Keratinocyte (primary cell): ENCODE data around the gene INPP4B. TPM values are rescaled to one million over a fixed set of nuclear protein-coding genes. Genes with fewer than 3 reads are reported as not detected.

Source experiments
- DNase-seq: peaks from one replicate; pipeline ENCODE4 v3.0.0-alpha.2; 2011; ENCODE audit warnings: low read depth, missing footprints, low spot score
- FAIRE-seq: peaks from 2 replicates; lab custom pipeline; 2011; peaks lifted over from hg19 to GRCh38; lab: Jason Lieb, UNC
- H2AFZ ChIP-seq: 2 replicates; pipeline ENCODE4 v1.6.0; 2012; ENCODE audit warnings: low read length, control low read depth, inconsistent platforms; ENCODE audit not compliant: control insufficient read depth
- H3K27ac ChIP-seq: 2 replicates; pipeline ENCODE4 v1.5.1; 2011; ENCODE audit warnings: low read length; ENCODE audit not compliant: control insufficient read depth, insufficient read depth
- H3K27me3 ChIP-seq: 3 replicates; pipeline ENCODE4 v1.6.0; 2011; ENCODE audit warnings: low read length; ENCODE audit not compliant: control insufficient read depth, insufficient read depth; ENCODE audit errors: extremely low read depth
- H3K36me3 ChIP-seq, 2 experiments: 2 replicates in 1 of 2; 3 replicates in 1 of 2; pipeline ENCODE4 v1.5.1; 2011; ENCODE audit warnings: low read length in 2 of 2, mild to moderate bottlenecking in 1 of 2; ENCODE audit not compliant: control insufficient read depth in 2 of 2, insufficient read depth in 2 of 2; ENCODE audit errors: extremely low read depth in 1 of 2
- H3K4me1 ChIP-seq: 3 replicates; pipeline ENCODE4 v1.5.1; 2011; ENCODE audit warnings: low read length; ENCODE audit not compliant: control insufficient read depth, insufficient read depth; ENCODE audit errors: extremely low read depth
- H3K4me2 ChIP-seq: 3 replicates; pipeline ENCODE4 v1.6.0; 2011; ENCODE audit warnings: low read depth, low read length; ENCODE audit not compliant: control insufficient read depth, insufficient read depth; ENCODE audit errors: extremely low read depth
- H3K4me3 ChIP-seq, 3 experiments: fragments of 200-600 bp in 1 of 3; sonication (generic) in 1 of 3; 2 replicates in 2 of 3; 3 replicates in 1 of 3; pipeline ENCODE4 v1.5.1; 2011 to 2016; ENCODE audit warnings: low read length in 3 of 3, mild to moderate bottlenecking in 3 of 3, control low read depth in 2 of 3, inconsistent platforms in 1 of 3, low read depth in 1 of 3, mixed read lengths in 1 of 3, mixed run types in 1 of 3, moderate library complexity in 1 of 3; ENCODE audit not compliant: control insufficient read depth in 2 of 3, insufficient read depth in 2 of 3; ENCODE audit errors: extremely low read depth in 1 of 3
- H3K79me2 ChIP-seq: 2 replicates; pipeline ENCODE4 v1.6.0; 2012; ENCODE audit warnings: low read length; ENCODE audit not compliant: control insufficient read depth, insufficient read depth
- H3K9ac ChIP-seq: 3 replicates; pipeline ENCODE4 v1.6.0; 2011; ENCODE audit warnings: low read length; ENCODE audit not compliant: control insufficient read depth, insufficient read depth; ENCODE audit errors: extremely low read depth
- H3K9me1 ChIP-seq: 3 replicates; pipeline ENCODE4 v1.6.0; 2011; ENCODE audit warnings: low read length; ENCODE audit not compliant: control insufficient read depth, insufficient read depth; ENCODE audit errors: extremely low read depth
- H3K9me3 ChIP-seq: 2 replicates; pipeline ENCODE4 v1.5.1; 2012; ENCODE audit warnings: low read depth, low read length; ENCODE audit not compliant: control insufficient read depth
- H4K20me1 ChIP-seq: 3 replicates; pipeline ENCODE4 v1.6.0; 2011; ENCODE audit warnings: low read length; ENCODE audit not compliant: control insufficient read depth, insufficient read depth; ENCODE audit errors: extremely low read depth
- CTCF ChIP-seq, 3 experiments: IDR thresholded peaks in 1 of 3; conservative IDR thresholded peaks in 1 of 3; optimal IDR thresholded peaks in 1 of 3; 2 replicates in 2 of 3; 3 replicates in 1 of 3; pipeline versions ENCODE3 to v1.5.1; 2011; ENCODE audit warnings: low read length in 3 of 3, mild to moderate bottlenecking in 3 of 3, moderate library complexity in 2 of 3, control low read depth in 1 of 3, inconsistent platforms in 1 of 3; ENCODE audit not compliant: insufficient read depth in 2 of 3; ENCODE audit errors: extremely low read depth in 1 of 3
- EZH2 ChIP-seq: IDR thresholded peaks from one replicate; pipeline ENCODE4 v1.6.1; 2012; ENCODE audit warnings: inconsistent platforms, mild to moderate bottlenecking, low read length, moderate library complexity
- dilution Hi-C: fragments of 300-500 bp; cut with MboI; formaldehyde crosslinking; loops from one replicate; pipeline ENCODE4 v1.7.0; 2020; ENCODE audit warnings: low sequenced_read_pairs; ENCODE audit not compliant: extremely low pct_ligation_motif_present
- polyA plus RNA-seq, 5 experiments: library from polyadenylated mRNA; depleted of rRNA in 3 of 5; stranded (reverse) in 3 of 5; stranded (forward) in 1 of 5; unstranded in 1 of 5; fragments of >200 nt; gene quantifications; 1 replicate in 1 of 5; 2 replicates in 3 of 5; 3 replicates in 1 of 5; pipeline versions ENCODE4 v1.2.1 to v1.2.3, GENCODE V29; 2011 to 2012; ENCODE audit warnings: missing spikeins in 2 of 5, low read depth in 1 of 5, low replicate concordance in 1 of 5

INPP4B gene
- polyA plus RNA-seq, 1 donor (not counting 4 experiments of a cell fraction or from before 2014, with no cell fraction given), result 50.2 TPM

DNA sequence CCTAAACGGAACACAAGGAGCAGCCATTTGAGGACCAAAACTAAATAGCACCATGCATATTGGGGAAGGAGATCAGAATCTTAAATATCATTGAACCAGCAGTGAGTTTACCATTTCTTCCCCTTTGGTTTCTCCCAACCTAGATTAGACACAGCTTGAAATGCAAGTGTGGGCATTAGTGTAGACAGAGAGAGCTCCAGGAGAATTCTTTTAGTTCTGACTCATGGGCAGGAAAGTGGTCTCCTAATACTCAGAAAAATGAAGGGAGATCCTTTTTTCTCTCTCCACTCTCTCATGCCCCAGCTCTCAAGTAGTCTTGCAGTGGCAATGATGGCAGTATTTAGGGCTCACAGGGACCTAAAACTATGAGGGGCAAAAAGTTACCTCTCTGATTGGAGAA, 567.9 kb downstream of the INPP4B start:
- FAIRE-seq (no peak), DNase-seq (no peak)
- Histone ChIP-seq H3K9ac (no peak overlapping the region), H2AFZ (no peak overlapping the region), H3K27ac (no peak overlapping the region), H3K79me2 (peaks cover 46% of the 10 kb centered on the region), H3K4me3 (no peak overlapping the region), H3K27me3 (no peaks in the 10 kb centered on the region), H3K4me2 (no peak overlapping the region), H3K9me3 (no peaks in the 10 kb centered on the region), H3K36me3 (no peaks in the 10 kb centered on the region), H4K20me1 (peaks cover 6% of the 10 kb centered on the region), H3K4me1 (peaks cover 38% of the 10 kb centered on the region), H3K9me1 (peaks cover 3% of the 10 kb centered on the region)
- TF ChIP-seq EZH2, result no peak
- no peak for TF ChIP-seq CTCF (optimal IDR thresholded peaks at IDR 0.05 in 1 of 3, IDR thresholded peaks at IDR 0.05 in 1 of 3, conservative IDR thresholded peaks at IDR 0.05 in 1 of 3; ENCODE audit: extremely low read depth in 1 of 3, insufficient read depth in 2 of 3, low read length in 3 of 3)
- dilution Hi-C loops, result no loop called here

DNA sequence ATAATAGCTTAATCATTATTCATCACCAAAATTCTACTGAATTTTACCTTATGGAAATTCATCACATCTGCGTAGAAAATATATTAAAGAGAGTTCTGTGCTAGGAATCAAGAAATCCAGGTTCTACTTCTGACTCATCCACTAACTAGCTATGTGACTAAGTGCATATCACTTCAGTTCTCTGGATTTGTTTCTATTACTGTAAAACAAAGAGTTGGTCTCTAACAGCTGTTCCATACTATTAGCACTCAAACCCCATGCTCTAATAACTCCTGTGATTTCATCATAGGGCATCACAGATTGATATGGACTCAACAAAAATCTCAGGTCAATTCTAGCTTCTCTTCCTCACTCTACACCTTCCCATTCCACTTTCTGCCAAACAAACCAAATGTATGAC, 572.0 kb downstream of the INPP4B start:
- Histone ChIP-seq H3K79me2 (peaks cover 43% of the 10 kb centered on the region), H3K27ac (peak overlapping the region; percentile 70), H3K9me3 (no peaks in the 10 kb centered on the region), H3K36me3 (peaks cover 0 to 5% of the 10 kb centered on the region in 2 experiments), H4K20me1 (no peaks in the 10 kb centered on the region), H3K4me1 (peaks cover 32% of the 10 kb centered on the region), H3K9ac (no peak overlapping the region), H2AFZ (no peak overlapping the region), H3K4me2 (peak overlapping the region; percentile 46), H3K9me1 (no peaks in the 10 kb centered on the region), H3K4me3 (no peak overlapping the region), H3K27me3 (no peaks in the 10 kb centered on the region)
- FAIRE-seq (peak; percentile 73), DNase-seq (peak; percentile 17)
- dilution Hi-C loops, result no loop called here
- no peak for TF ChIP-seq CTCF (optimal IDR thresholded peaks at IDR 0.05 in 1 of 3, IDR thresholded peaks at IDR 0.05 in 1 of 3, conservative IDR thresholded peaks at IDR 0.05 in 1 of 3; ENCODE audit: extremely low read depth in 1 of 3, insufficient read depth in 2 of 3, low read length in 3 of 3)
